Progenitor cell of endocrine pancreas (in vitro differentiated cells): Measurements from ENCODE around the gene PLA2G4D. TPM values are rescaled to one million over a fixed set of nuclear protein-coding genes. Genes with fewer than 3 reads are reported as not detected.

Experiments used
- DNase-seq: peaks from one replicate; pipeline ENCODE4 v3.0.0; 2021; ENCODE audit warnings: low spot score; ENCODE audit not compliant: unreplicated experiment
- H3K27ac Mint-ChIP-seq: 2 replicates; pipeline ENCODE4 v1.8.0; 2021; ENCODE audit warnings: mild to moderate bottlenecking, moderate library complexity, mixed read lengths
- H3K27me3 Mint-ChIP-seq: 2 replicates; pipeline ENCODE4 v1.8.0; 2021; ENCODE audit warnings: mixed read lengths
- H3K36me3 Mint-ChIP-seq: 2 replicates; pipeline ENCODE4 v1.8.0; 2022; ENCODE audit warnings: mixed read lengths; ENCODE audit not compliant: insufficient read depth
- H3K4me1 Mint-ChIP-seq: 2 replicates; pipeline ENCODE4 v1.8.0; 2021; ENCODE audit warnings: low read depth, mixed read lengths
- H3K4me3 Mint-ChIP-seq: 2 replicates; pipeline ENCODE4 v1.8.0; 2021; ENCODE audit warnings: low read depth, mild to moderate bottlenecking, moderate library complexity, mixed read lengths
- H3K9me3 Mint-ChIP-seq: 2 replicates; pipeline ENCODE4 v1.8.0; 2021; ENCODE audit warnings: low read depth, mixed read lengths
- CTCF ChIP-seq: fragments of 200-600 bp; sonication (generic); IDR thresholded peaks from one replicate; pipeline ENCODE4 v1.5.0; 2021; ENCODE audit warnings: antibody characterized with exemption, mild to moderate bottlenecking; ENCODE audit not compliant: unreplicated experiment
- total RNA-seq: library from RNA; stranded (reverse); gene quantifications from 2 replicates; pipeline ENCODE4 v1.2.1, GENCODE V29; 2021

Gene PLA2G4D
- total RNA-seq, 1 donor from 2014 or later = not detected

GRCh38 chr15:42085721-42086120 lies 8.6 kb downstream of the PLA2G4D start:
- DNase-seq = no peak
- Mint-ChIP-seq H3K36me3 (no peaks in the 10 kb centered on the region), H3K27me3 (peaks cover 36% of the 10 kb centered on the region), H3K4me3 (no peak overlapping the region), H3K9me3 (no peaks in the 10 kb centered on the region), H3K4me1 (peaks cover 2% of the 10 kb centered on the region), H3K27ac (no peak overlapping the region)
- no peak for TF ChIP-seq CTCF

GRCh38 chr15:42085236-42085605 lies 9.1 kb downstream of the PLA2G4D start:
- Mint-ChIP-seq H3K27ac (no peak overlapping the region), H3K9me3 (no peaks in the 10 kb centered on the region), H3K4me3 (no peak overlapping the region), H3K27me3 (peaks cover 40% of the 10 kb centered on the region), H3K4me1 (peaks cover 2% of the 10 kb centered on the region), H3K36me3 (no peaks in the 10 kb centered on the region)
- no peak for DNase-seq
- no peak for TF ChIP-seq CTCF

GRCh38 chr15:42084465-42085235 lies 9.7 kb downstream of the PLA2G4D start:
- peak; percentile 93 for TF ChIP-seq CTCF
- H3K27me3 Mint-ChIP-seq = peaks cover 43% of the 10 kb centered on the region
- peaks cover 2% of the 10 kb centered on the region for H3K4me1 Mint-ChIP-seq
- peak; percentile 62 for DNase-seq
- no peak overlapping the region for H3K27ac Mint-ChIP-seq
- H3K9me3 Mint-ChIP-seq = no peaks in the 10 kb centered on the region
- H3K4me3 Mint-ChIP-seq = no peak overlapping the region
- no peaks in the 10 kb centered on the region for H3K36me3 Mint-ChIP-seq

- Mint-ChIP-seq H3K36me3 (no peaks in the 10 kb centered on the region), H3K4me3 (no peak overlapping the region), H3K27ac (no peak overlapping the region), H3K27me3 (peaks cover 44% of the 10 kb centered on the region), H3K9me3 (no peaks in the 10 kb centered on the region), H3K4me1 (peaks cover 1% of the 10 kb centered on the region)
- no peak for TF ChIP-seq CTCF
- no peak for DNase-seq
Measured at GRCh38 chr15:42083916-42084315, 10.4 kb downstream of the PLA2G4D start.

- Mint-ChIP-seq H3K4me1 (no peaks in the 10 kb centered on the region), H3K36me3 (no peaks in the 10 kb centered on the region), H3K27ac (no peak overlapping the region), H3K9me3 (no peaks in the 10 kb centered on the region), H3K27me3 (peaks cover 44% of the 10 kb centered on the region), H3K4me3 (no peak overlapping the region)
- no peak for DNase-seq
- no peak for TF ChIP-seq CTCF
Measured at GRCh38 chr15:42083605-42083908, 10.8 kb downstream of the PLA2G4D start.
